H9 (cell line): ENCODE data around the gene CACTIN. TPM values are rescaled to one million over a fixed set of nuclear protein-coding genes. Genes with fewer than 3 reads are reported as not detected.
A peak's percentile ranks its signal among the peaks of the same experiment; 100 is the strongest.

Source experiments
- DNase-seq: peaks from one replicate; pipeline ENCODE4 v3.0.0-alpha.2; 2017
- H2AFZ ChIP-seq: one replicate; pipeline ENCODE4 v1.6.1; 2013; ENCODE audit warnings: mild to moderate bottlenecking, low read length, control low read depth, moderate library complexity
- H2AK5ac ChIP-seq: 2 replicates; pipeline ENCODE4 v1.6.1; 2013; ENCODE audit warnings: low read length, control low read depth, mixed read lengths; ENCODE audit not compliant: insufficient read length
- H2BK120ac ChIP-seq: one replicate; pipeline ENCODE4 v1.6.1; 2013; ENCODE audit warnings: low read depth, mild to moderate bottlenecking, low read length, control low read depth, inconsistent platforms; ENCODE audit not compliant: poor library complexity, severe bottlenecking
- H2BK12ac ChIP-seq: 2 replicates; pipeline ENCODE4 v1.6.1; 2013; ENCODE audit warnings: low read length, control low read depth, mixed read lengths, low read depth; ENCODE audit not compliant: insufficient read length
- H2BK15ac ChIP-seq: 2 replicates; pipeline ENCODE4 v1.6.1; 2013; ENCODE audit warnings: low read depth, low read length, control low read depth
- H2BK20ac ChIP-seq: one replicate; pipeline ENCODE4 v1.6.1; 2013; ENCODE audit warnings: low read depth, mild to moderate bottlenecking, low read length, control low read depth, inconsistent platforms; ENCODE audit not compliant: poor library complexity, severe bottlenecking
- H2BK5ac ChIP-seq: 2 replicates; pipeline ENCODE4 v1.6.1; 2013; ENCODE audit warnings: low read length, control low read depth, mixed read lengths; ENCODE audit not compliant: insufficient read length
- H3K14ac ChIP-seq: 2 replicates; pipeline ENCODE4 v1.6.1; 2013; ENCODE audit warnings: low read length, control low read depth; ENCODE audit not compliant: insufficient read depth
- H3K18ac ChIP-seq: 2 replicates; pipeline ENCODE4 v1.6.1; 2013; ENCODE audit warnings: low read depth, mild to moderate bottlenecking, mixed read lengths, low read length, control low read depth; ENCODE audit not compliant: insufficient read length
- H3K23ac ChIP-seq: 2 replicates; pipeline ENCODE4 v1.6.1; 2013; ENCODE audit warnings: low read length, control low read depth, mixed read lengths, low read depth; ENCODE audit not compliant: insufficient read length
- H3K23me2 ChIP-seq: 2 replicates; pipeline ENCODE4 v1.6.1; 2013; ENCODE audit warnings: low read depth, mild to moderate bottlenecking, mixed read lengths, low read length, control low read depth; ENCODE audit not compliant: insufficient read length, poor library complexity, severe bottlenecking
- H3K27ac ChIP-seq: 2 replicates; pipeline ENCODE4 v1.5.1; 2013; ENCODE audit warnings: low read length, control low read depth, mixed read lengths, low read depth; ENCODE audit not compliant: insufficient read length
- H3K27me3 ChIP-seq: 2 replicates; pipeline ENCODE4 v1.6.1; 2013; ENCODE audit warnings: low read length, control low read depth, inconsistent platforms; ENCODE audit not compliant: insufficient read depth
- H3K4ac ChIP-seq: 2 replicates; pipeline ENCODE4 v1.6.1; 2013; ENCODE audit warnings: low read depth, mild to moderate bottlenecking, control low read depth, inconsistent platforms, low read length, moderate library complexity
- H3K4me1 ChIP-seq: 2 replicates; pipeline ENCODE4 v1.6.1; 2013; ENCODE audit warnings: low read length, control low read depth, inconsistent platforms; ENCODE audit not compliant: insufficient read depth
- H3K4me2 ChIP-seq: 2 replicates; pipeline ENCODE4 v1.6.1; 2013; ENCODE audit warnings: low read length, control low read depth, mixed read lengths; ENCODE audit not compliant: insufficient read length, insufficient read depth
- H3K56ac ChIP-seq: 2 replicates; pipeline ENCODE4 v1.6.1; 2013; ENCODE audit warnings: low read depth, mild to moderate bottlenecking, mixed read lengths, low read length, control low read depth; ENCODE audit not compliant: insufficient read length
- H3K79me1 ChIP-seq: 2 replicates; pipeline ENCODE4 v1.6.1; 2013; ENCODE audit warnings: low read depth, mild to moderate bottlenecking, moderate library complexity, low read length, control low read depth, inconsistent platforms; ENCODE audit not compliant: insufficient read depth, poor library complexity, severe bottlenecking
- H3K79me2 ChIP-seq: 2 replicates; pipeline ENCODE4 v1.6.1; 2013; ENCODE audit warnings: low read length, control low read depth, inconsistent platforms; ENCODE audit not compliant: insufficient read depth
- H3K9ac ChIP-seq: 2 replicates; pipeline ENCODE4 v1.6.1; 2013; ENCODE audit warnings: low read length, control low read depth, mixed read lengths; ENCODE audit not compliant: insufficient read length; ENCODE audit errors: extremely low read depth
- H3K9me3 ChIP-seq: one replicate; pipeline ENCODE4 v1.6.1; 2013; ENCODE audit warnings: low read depth, low read length, inconsistent platforms; ENCODE audit not compliant: control insufficient read depth
- H3T11ph ChIP-seq: one replicate; pipeline ENCODE4 v1.6.1; 2013; ENCODE audit warnings: mild to moderate bottlenecking, low read length, control low read depth, inconsistent platforms
- H4K20me1 ChIP-seq: one replicate; pipeline ENCODE4 v1.6.1; 2013; ENCODE audit not compliant: control insufficient read depth, insufficient read length, insufficient read depth
- H4K5ac ChIP-seq: 2 replicates; pipeline ENCODE4 v1.6.1; 2013; ENCODE audit warnings: low read depth, mild to moderate bottlenecking, mixed read lengths, low read length, control low read depth; ENCODE audit not compliant: insufficient read length
- H4K8ac ChIP-seq: replicated peaks from 2 replicates; pipeline ENCODE4 v1.6.1; 2013; ENCODE audit warnings: low read length, control low read depth, mixed read lengths, low read depth; ENCODE audit not compliant: insufficient read length
- H4K91ac ChIP-seq: 2 replicates; pipeline ENCODE4 v1.6.1; 2013; ENCODE audit warnings: low read depth, mild to moderate bottlenecking, moderate library complexity, mixed read lengths, low read length, control low read depth; ENCODE audit not compliant: insufficient read length
- H3K27ac Mint-ChIP-seq, 3 experiments: 2 replicates in 2 of 3; 3 replicates in 1 of 3; pipeline ENCODE4 v1.8.0; 2020 to 2021; ENCODE audit warnings: mixed read lengths in 3 of 3, mild to moderate bottlenecking in 1 of 3, moderate library complexity in 1 of 3
- H3K27me3 Mint-ChIP-seq: 2 replicates; pipeline ENCODE4 v1.8.0; 2021; ENCODE audit warnings: low read depth, mild to moderate bottlenecking, moderate library complexity, mixed read lengths
- H3K36me3 Mint-ChIP-seq, 3 experiments: 2 replicates in 2 of 3; 3 replicates in 1 of 3; pipeline ENCODE4 v1.8.0; 2020 to 2021; ENCODE audit warnings: low read depth in 3 of 3, mixed read lengths in 3 of 3; ENCODE audit not compliant: insufficient read depth in 1 of 3
- H3K4me1 Mint-ChIP-seq, 2 experiments: 2 replicates each; pipeline ENCODE4 v1.8.0; 2020; ENCODE audit warnings: mixed read lengths in 2 of 2
- H3K4me3 Mint-ChIP-seq, 2 experiments: 2 replicates in 1 of 2; 3 replicates in 1 of 2; pipeline ENCODE4 v1.8.0; 2020 to 2021; ENCODE audit warnings: mild to moderate bottlenecking in 2 of 2, mixed read lengths in 2 of 2, moderate library complexity in 1 of 2
- H3K9me3 Mint-ChIP-seq, 2 experiments: 2 replicates in 1 of 2; 3 replicates in 1 of 2; pipeline ENCODE4 v1.8.0; 2020; ENCODE audit warnings: mild to moderate bottlenecking in 2 of 2, mixed read lengths in 2 of 2, moderate library complexity in 1 of 2
- WGBS: extraction: QIAGEN DNeasy Blood & Tissue Kit; methylation state at CpG from one replicate; pipeline ENCODE4 v1.1.7; 2013; ENCODE audit warnings: missing lambda C conversion rate, low lambda C conversion rate, mixed read lengths; ENCODE audit not compliant: insufficient read length; ENCODE audit errors: extremely low coverage; 5-methylcytosine and 5-hydroxymethylcytosine counted together
- total RNA-seq: library from RNA; stranded (reverse); gene quantifications from 2 replicates; pipeline ENCODE4 v1.2.1, GENCODE V29; 2021
- TF ChIP-seq, protein P1 (sequence below): fragments of 200-600 bp; sonication (generic); conservative IDR thresholded peaks from 3 replicates; pipeline ENCODE4 v1.8.0; 2021; ENCODE audit warnings: antibody characterized with exemption, mild to moderate bottlenecking

The CACTIN gene
- total RNA-seq, 1 experiment from 2014 or later = 37.3 TPM

DNA sequence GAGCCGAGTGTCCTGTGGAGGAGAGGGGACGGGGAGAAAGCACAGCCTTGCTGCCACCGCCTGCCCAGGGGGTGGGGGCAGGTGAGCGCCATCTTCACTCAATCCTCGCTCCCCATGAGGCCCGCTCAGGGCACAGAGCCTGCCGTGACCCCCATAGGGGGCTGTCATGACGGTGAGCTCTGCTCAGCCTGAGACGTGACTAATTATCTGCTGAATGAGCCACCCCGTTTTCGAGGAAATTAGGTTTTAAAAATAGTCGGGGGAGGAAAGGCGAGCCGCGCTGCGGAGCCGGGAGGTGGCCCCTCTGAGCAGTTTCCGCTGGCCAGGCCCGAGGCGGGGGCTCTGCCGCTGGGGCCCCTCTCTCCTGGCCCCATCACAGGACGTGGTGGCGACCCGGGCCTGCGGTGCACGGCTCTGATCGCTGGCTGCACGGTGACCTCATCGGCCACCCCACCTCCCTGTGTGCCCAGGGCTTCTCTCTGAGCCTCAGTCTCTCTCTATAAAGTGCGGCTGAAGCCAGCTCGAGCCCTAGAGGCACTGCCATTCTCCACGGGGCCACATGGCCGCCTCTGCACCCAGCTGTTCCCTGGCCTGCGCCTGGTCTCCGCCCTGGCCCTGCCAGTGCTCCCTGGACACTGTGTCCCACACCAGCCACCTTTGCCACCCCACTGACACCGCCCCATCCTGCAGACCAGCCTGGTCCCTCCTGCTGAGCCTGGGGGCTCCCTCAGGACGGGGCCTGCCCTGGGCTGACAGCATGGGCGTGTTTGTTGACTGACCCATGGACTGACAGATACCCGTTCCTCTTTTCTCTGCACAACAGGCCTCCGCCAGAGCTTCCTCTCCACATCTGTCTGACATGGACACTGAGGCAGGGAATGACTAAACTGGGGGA lies 45.3 kb upstream of the CACTIN start:
- Histone ChIP-seq H3K4ac (no peak overlapping the region; the same call in 1 of the 2 replicates), H3K79me1 (peaks cover 4% of the 10 kb centered on the region), H4K8ac (no peak overlapping the region), H2BK12ac (no peak overlapping the region), H4K20me1 (peaks cover 4% of the 10 kb centered on the region), H2AK5ac (no peak overlapping the region), H3T11ph (no peak overlapping the region), H2BK20ac (no peak overlapping the region), H2AFZ (no peak overlapping the region), H3K4me1 (no peaks in the 10 kb centered on the region; the same call in 1 of the 2 replicates), H3K9me3 (no peaks in the 10 kb centered on the region), H4K91ac (no peak overlapping the region), H3K23me2 (no peaks in the 10 kb centered on the region), H3K4me2 (no peak overlapping the region), H3K23ac (no peak overlapping the region), H2BK120ac (no peak overlapping the region), H3K18ac (no peak overlapping the region), H4K5ac (no peak overlapping the region), H3K9ac (no peak overlapping the region), H3K79me2 (no peaks in the 10 kb centered on the region), H3K27me3 (no peaks in the 10 kb centered on the region), H3K56ac (no peak overlapping the region), H3K27ac (no peak overlapping the region), H3K14ac (peak overlapping the region; percentile 46), H2BK15ac (no peak overlapping the region), H2BK5ac (no peak overlapping the region)
- Mint-ChIP-seq H3K4me1 (peaks cover 16 to 26% of the 10 kb centered on the region in 2 experiments), H3K4me3 (no peak overlapping the region), H3K27ac (peak overlapping the region in 1 of 3 experiments; percentile 68; a peak in 2 of 7 replicates), H3K36me3 (no peaks in the 10 kb centered on the region; a peak in 2 of 7 replicates), H3K9me3 (no peaks in the 10 kb centered on the region), H3K27me3 (no peaks in the 10 kb centered on the region)
- TF ChIP-seq, protein P1, sequence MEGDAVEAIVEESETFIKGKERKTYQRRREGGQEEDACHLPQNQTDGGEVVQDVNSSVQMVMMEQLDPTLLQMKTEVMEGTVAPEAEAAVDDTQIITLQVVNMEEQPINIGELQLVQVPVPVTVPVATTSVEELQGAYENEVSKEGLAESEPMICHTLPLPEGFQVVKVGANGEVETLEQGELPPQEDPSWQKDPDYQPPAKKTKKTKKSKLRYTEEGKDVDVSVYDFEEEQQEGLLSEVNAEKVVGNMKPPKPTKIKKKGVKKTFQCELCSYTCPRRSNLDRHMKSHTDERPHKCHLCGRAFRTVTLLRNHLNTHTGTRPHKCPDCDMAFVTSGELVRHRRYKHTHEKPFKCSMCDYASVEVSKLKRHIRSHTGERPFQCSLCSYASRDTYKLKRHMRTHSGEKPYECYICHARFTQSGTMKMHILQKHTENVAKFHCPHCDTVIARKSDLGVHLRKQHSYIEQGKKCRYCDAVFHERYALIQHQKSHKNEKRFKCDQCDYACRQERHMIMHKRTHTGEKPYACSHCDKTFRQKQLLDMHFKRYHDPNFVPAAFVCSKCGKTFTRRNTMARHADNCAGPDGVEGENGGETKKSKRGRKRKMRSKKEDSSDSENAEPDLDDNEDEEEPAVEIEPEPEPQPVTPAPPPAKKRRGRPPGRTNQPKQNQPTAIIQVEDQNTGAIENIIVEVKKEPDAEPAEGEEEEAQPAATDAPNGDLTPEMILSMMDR = no peak
- DNase-seq = no peak
- WGBS = no CpG with 5 or more reads among the region's 40 CpGs
